GM12891 (cell line): ENCODE measurements around the gene NXF1.
"Not testable (repeated sequence)": the region's sequence is repeated elsewhere in the genome, so short reads cannot be mapped to it uniquely, and the experiment has no call there.

Source experiments
- DNase-seq: peaks from one replicate; pipeline ENCODE4 v3.0.0; 2011; ENCODE audit warnings: low spot score; ENCODE audit not compliant: insufficient read length
- FAIRE-seq: peaks from 2 replicates; lab custom pipeline; 2011; peaks lifted over from hg19 to GRCh38; lab: Jason Lieb, UNC
- PAX5 ChIP-seq: IDR thresholded peaks from 2 replicates; pipeline ENCODE4 v1.6.1; 2011; ENCODE audit warnings: low read length, moderate library complexity, mild to moderate bottlenecking; ENCODE audit not compliant: insufficient read depth, severe bottlenecking
- POLR2A ChIP-seq: IDR thresholded peaks from 2 replicates; pipeline ENCODE4 v1.6.1; 2011; ENCODE audit warnings: low read depth, low read length, control low read depth
- POLR2AphosphoS5 ChIP-seq: IDR thresholded peaks from 2 replicates; pipeline ENCODE4 v1.6.1; 2011; ENCODE audit warnings: low read depth, low read length, control low read depth
- POU2F2 ChIP-seq: IDR thresholded peaks from 2 replicates; pipeline ENCODE4 v1.6.1; 2011; ENCODE audit warnings: low read depth, mild to moderate bottlenecking, control low read depth, low read length, moderate library complexity
- SPI1 ChIP-seq: IDR thresholded peaks from 2 replicates; pipeline ENCODE4 v1.6.1; 2011; ENCODE audit warnings: low read depth, low read length, control low read depth
- TAF1 ChIP-seq: IDR thresholded peaks from 2 replicates; pipeline ENCODE4 v1.6.1; 2011; ENCODE audit warnings: low read depth, low read length, control low read depth

Gene NXF1

DNA sequence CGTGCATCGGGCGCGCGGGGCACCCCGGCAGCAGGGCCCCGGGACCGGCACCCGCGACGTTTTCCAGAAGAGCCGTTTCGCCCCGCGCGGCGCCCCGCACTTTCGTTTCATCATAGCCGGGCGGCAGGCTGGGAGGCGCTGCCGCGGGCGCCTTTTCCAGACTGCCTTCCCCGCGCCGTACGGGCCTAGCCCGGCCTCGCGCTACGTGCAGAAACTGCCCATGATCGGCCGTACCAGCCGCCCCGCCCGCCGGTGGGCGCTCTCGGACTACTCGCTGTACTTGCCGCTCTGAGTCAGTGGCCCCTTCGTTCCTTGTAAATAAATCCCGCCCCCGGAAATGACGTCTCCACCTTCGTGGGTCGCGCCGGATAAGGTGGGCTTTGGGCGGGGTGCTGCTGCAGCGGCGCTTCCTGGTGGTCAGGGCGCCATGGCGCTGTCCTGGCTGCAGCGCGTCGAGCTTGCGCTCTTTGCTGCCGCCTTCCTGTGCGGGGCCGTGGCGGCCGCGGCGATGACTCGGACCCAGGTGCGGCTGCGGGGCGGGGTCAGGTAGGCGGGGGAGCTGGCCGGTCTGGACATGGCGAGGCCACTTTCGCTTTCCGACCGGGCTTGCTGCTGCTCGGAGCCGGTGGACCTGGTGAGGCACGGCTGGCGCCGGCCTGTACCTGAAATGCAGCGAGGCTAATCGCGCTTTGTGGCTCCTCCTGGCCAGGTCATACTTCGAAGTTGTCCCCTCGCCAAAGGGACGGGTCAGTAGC, 18.1 kb downstream of the NXF1 start, which contains the start of gene TMEM179B:
Gene TMEM179B, plus strand, starts transcription at position 398 of the 755 bp plus-strand sequence. Its CDS starts 30 bp downstream, at position 428.
- peak; percentile 97 for TF ChIP-seq POLR2A
- no peak for TF ChIP-seq SPI1
- peak; percentile 90 for TF ChIP-seq TAF1
- peak; percentile 89 for TF ChIP-seq POU2F2
- peak; percentile 47 for TF ChIP-seq PAX5
- peak; percentile 98 for TF ChIP-seq POLR2AphosphoS5
- peak; percentile 93 for FAIRE-seq
- peak; percentile 93 for DNase-seq

DNA sequence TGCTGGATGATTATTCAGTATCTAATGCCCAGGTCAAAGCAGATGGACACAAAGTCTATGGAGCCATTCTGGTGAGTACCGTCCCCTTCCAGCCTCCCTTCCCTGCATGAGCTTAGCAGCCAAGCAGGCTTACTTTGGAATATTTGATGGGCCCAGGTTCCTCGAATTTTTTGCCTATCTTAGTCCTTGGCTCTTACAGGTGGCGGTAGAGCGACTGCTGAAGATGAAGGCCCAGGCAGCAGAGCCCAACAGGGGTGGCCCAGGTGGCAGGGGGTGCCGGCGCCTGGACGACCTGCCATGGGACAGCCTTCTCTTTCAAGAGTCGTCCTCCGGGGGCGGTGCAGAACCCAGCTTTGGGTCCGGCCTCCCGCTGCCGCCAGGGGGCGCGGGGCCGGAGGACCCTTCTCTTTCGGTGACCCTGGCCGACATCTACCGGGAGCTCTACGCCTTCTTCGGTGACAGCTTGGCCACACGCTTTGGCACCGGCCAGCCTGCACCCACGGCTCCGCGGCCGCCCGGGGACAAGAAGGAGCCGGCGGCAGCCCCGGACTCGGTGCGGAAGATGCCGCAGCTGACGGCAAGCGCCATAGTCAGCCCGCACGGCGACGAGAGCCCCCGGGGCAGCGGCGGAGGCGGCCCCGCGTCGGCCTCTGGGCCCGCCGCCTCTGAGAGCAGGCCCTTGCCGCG, 18.8 kb downstream of the NXF1 start:
- peak; percentile 89 for DNase-seq
- TF ChIP-seq POLR2A = no peak
- 0 out of 2 replicates have a peak, but pooled peaks have one; percentile 16 for TF ChIP-seq TAF1
- no peak for TF ChIP-seq SPI1
- peak; percentile 82 for FAIRE-seq

DNA sequence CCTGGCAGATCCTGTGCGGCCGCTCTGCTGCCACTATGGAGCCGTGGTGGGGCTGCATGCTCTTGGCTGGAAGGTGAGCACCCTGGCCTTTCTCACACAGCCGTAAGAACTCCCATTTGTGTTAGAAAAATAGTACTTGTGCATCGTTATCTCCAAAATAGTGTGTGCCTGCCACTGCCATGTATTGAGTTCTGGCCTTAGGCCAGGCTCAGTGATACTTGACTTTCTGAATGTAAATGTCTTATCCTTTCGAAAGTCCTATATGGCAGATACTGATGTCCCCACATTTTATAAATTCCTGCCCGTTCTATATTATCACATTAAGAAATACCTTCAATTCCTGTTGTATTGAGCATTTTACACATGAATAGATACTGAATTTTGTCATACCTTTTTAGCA, 22.5 kb downstream of the NXF1 start:
- DNase-seq (no peak), FAIRE-seq (no peak)
- TF ChIP-seq POLR2AphosphoS5 = no peak

DNA sequence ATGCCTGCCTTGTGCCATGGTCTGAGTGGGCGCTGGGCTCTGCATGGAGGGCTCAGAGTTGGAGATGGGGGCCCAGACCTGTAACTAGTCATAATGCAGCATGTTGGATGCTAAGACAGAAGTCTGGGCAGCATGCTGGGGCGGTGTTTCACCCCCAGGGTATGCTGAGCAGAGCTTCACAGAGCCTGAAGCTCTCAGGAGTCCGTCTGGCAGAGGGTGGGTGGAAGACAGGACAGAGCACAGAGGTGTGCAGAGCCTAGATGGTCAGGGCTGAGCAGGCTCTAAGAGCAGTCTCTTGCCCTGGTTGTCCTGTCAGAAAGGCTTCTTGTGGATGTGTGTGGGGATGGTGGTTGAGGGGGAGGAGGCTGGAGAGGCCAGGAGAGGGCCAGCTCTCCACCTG, 26.8 kb downstream of the NXF1 start:
- DNase-seq (no peak), FAIRE-seq (no peak)
- no peak for TF ChIP-seq POLR2A
- no peak for TF ChIP-seq TAF1
- TF ChIP-seq POU2F2 = no peak
- no peak for TF ChIP-seq PAX5
- TF ChIP-seq POLR2AphosphoS5 = no peak
- no peak for TF ChIP-seq SPI1

DNA sequence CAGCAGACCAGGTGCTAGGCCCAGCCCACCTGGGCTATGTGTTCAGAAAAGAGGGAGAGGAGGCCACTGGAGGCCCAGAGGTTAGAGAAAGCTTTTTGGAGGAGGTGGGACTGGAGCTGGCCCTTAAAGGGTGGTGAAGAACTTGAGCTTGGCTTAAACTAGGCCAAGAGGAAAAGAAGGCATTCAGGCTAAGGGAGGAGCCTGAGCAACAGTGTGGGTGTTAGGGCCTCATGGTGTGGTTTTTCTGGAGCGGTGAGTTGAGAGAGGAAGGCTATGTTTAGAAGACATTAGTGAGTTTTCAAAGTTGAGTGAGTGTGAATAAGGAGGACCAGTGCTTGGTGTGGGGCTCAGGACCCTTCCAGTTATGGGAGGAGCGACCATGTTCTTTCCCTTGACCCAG, 27.9 kb downstream of the NXF1 start:
- no peak for DNase-seq
- peak; percentile 47 for FAIRE-seq
- TF ChIP-seq POLR2A (no peak), SPI1 (no peak), TAF1 (no peak), POLR2AphosphoS5 (no peak), POU2F2 (peak; percentile 44; the same call in 1 of the 2 replicates), PAX5 (no peak)

DNA sequence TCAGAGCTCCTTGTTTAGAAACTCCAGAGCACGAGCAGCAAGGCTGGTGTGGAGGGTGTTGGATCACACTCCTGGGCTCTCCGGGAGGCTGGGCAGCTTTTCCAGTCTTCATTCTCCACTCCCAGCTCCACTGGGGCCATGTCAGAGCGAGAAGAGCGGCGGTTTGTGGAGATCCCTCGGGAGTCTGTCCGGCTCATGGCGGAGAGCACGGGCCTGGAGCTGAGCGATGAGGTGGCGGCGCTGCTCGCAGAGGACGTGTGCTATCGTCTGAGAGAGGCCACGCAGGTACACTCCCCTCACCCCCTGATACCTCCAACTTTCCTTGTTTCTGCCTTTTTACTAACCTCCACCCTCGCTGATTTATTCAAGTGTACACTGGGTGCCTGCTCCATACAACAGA, 29.6 kb downstream of the NXF1 start:
- TF ChIP-seq POLR2A = no peak
- TF ChIP-seq POLR2AphosphoS5 = no peak
- TF ChIP-seq PAX5 = no peak
- no peak for TF ChIP-seq SPI1
- no peak for TF ChIP-seq TAF1
- no peak for TF ChIP-seq POU2F2
- FAIRE-seq = no peak
- no peak for DNase-seq

DNA sequence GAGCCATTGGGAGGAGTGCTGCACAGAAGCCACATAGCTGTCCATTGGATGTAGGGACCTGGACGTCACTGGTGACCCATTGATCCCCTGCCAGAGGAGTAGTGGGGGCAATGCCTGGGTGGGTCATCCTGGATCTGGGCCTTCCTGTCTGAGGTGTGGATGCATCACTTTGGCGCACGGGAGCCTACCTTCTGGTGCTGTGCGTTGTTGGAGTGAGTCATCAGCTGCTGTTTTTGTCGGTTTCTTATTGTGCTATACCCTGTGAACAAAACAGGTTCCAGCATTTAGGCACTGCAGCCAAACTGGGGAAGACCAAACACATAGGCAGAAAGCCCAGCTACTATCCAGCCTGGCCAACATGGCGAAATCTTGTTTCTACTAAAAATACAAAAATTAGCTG, 30.8 kb downstream of the NXF1 start:
- DNase-seq (no peak), FAIRE-seq (no peak)
- TF ChIP-seq SPI1 = no peak
- no peak for TF ChIP-seq TAF1
- TF ChIP-seq PAX5 = no peak
- no peak for TF ChIP-seq POLR2AphosphoS5
- no peak for TF ChIP-seq POLR2A
- no peak for TF ChIP-seq POU2F2

DNA sequence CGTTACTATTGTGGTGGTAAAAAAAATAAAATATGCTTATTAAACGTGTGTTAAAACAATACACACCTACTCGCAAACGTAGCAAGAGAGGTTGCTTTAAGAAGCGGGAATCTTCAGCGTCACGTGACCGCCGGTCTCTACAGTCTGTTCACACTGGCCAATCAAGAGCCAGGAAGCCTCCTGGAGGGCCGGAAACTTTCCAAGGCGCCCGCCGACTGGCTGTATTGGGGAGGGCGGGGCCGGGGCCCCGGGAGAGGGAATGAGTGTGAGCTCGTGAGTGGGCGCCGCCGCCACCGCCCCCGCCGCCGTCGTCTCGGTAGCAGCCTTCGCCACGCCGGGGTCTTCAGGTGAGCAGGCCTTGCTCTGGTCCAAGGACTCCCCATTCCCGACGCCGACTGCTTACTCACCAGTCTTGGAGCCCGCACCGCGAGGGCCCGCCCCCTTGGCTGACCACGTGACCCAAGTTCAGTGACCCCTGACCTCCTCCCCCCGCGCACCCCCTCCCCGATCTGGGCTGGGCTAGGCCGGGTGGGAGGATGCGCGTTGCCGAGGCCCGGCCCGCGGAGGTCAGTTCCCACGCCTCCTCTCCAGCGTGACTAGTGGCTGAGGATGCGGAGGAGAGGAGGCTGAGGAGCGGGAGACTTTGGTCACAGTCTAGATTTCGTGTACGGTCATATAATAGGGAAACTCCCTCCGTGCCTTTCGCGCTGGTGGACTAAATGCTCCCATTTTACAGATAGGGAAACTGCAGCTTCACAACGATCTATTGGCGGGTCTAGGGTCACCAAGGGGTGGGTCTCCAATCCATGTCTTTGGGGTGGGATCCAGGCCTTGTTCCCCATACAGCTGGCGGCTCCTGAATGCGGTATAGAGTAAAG, 33.9 kb downstream of the NXF1 start, which contains the start of gene TAF6L:
Gene TAF6L, plus strand, starts transcription at position 253 of the 878 bp plus-strand sequence. CDS start 4,388 bp downstream, outside the sequence.
- peak; percentile 67; the same call in 1 of the 2 replicates for TF ChIP-seq POLR2AphosphoS5
- TF ChIP-seq POU2F2 = 0 out of 2 replicates have a peak, but pooled peaks have one; percentile 40
- TF ChIP-seq TAF1 = peak; percentile 43; the same call in 1 of the 2 replicates
- no peak for TF ChIP-seq SPI1
- peak; percentile 84 for TF ChIP-seq PAX5
- TF ChIP-seq POLR2A = peak; percentile 62; the same call in 1 of the 2 replicates
- peak; percentile 78 for DNase-seq
- peak; percentile 87 for FAIRE-seq

DNA sequence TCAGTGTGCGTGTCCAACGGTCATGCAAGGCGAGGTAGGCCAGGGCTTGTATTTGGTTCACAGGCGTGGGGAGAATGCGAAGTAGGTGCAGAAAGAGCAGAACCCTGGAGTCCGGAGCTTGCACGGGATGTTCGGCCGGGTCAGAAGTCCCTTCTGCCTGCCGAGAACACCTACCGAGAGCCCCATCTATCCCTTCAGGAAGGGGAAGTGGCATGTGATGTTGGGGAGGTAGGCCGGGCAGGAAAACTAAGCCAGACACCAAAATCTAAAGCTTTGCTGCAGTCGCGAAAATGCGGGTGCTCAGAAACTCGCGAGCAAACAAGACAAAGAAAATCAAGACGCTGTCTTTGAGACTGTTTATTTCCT, 34.5 kb downstream of the NXF1 start:
- DNase-seq (no peak), FAIRE-seq (peak; percentile 5)
- 0 out of 2 replicates have a peak, but pooled peaks have one; percentile 10 for TF ChIP-seq SPI1
- TF ChIP-seq PAX5 = no peak

DNA sequence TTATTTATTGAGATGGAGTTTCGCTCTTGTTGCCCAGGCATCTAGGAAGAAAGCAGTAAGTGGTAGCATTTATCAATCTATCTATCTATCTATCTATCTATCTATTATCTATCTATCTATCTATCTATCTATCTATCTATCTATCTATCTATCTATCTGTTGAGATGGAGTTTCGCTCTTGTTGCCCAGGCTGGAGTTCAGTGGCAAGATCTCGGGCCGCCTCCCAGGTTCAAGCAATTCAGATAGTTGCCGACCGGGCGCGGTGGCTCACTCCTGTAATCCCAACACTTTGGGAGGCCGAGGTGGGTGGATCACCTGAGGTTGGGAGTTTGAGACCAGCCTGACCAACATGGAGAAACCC, 44.4 kb downstream of the NXF1 start:
- FAIRE-seq, DNase-seq: not testable (repeated sequence)
